Activated CD4-positive, alpha-beta T cell treated with anti-CD3 and anti-CD28 coated beads, Interleukin-2, amount 10 ng/mL, durations not matched to agents 7 days and 5 days (primary cell): Measurements from ENCODE around the gene PPP6R2. TPM values are rescaled to one million over a fixed set of nuclear protein-coding genes. Genes with fewer than 3 reads are reported as not detected.

Source experiments
- CTCF ChIA-PET: fragments of 350-600 bp; sonication (Branson Sonifier 250); formaldehyde crosslinking; loops from one replicate; lab custom pipeline; 2021; ENCODE audit warnings: antibody characterized with exemption; lab: Charles Lee
- POLR2A ChIA-PET: fragments of 350-600 bp; sonication (Branson Sonifier 250); formaldehyde crosslinking; loops from one replicate; lab custom pipeline; 2021; ENCODE audit warnings: antibody characterized with exemption; lab: Charles Lee
- DNase-seq: peaks from one replicate; pipeline ENCODE4 v3.0.0-alpha.2; 2020
- H3K27ac Mint-ChIP-seq: one replicate; pipeline ENCODE4 v1.8.0; 2021; ENCODE audit warnings: mild to moderate bottlenecking, moderate library complexity, mixed read lengths
- H3K27me3 Mint-ChIP-seq: one replicate; pipeline ENCODE4 v1.8.0; 2021; ENCODE audit warnings: mixed read lengths
- H3K36me3 Mint-ChIP-seq: one replicate; pipeline ENCODE4 v1.8.0; 2021; ENCODE audit warnings: low read depth, mixed read lengths
- H3K4me1 Mint-ChIP-seq: one replicate; pipeline ENCODE4 v1.8.0; 2021; ENCODE audit warnings: mixed read lengths
- H3K4me3 Mint-ChIP-seq: one replicate; pipeline ENCODE4 v1.8.0; 2021; ENCODE audit warnings: mild to moderate bottlenecking, moderate library complexity, mixed read lengths
- H3K9me3 Mint-ChIP-seq: one replicate; pipeline ENCODE4 v1.8.0; 2021; ENCODE audit warnings: mixed read lengths
- total RNA-seq, 2 experiments: library from RNA; stranded (reverse); gene quantifications; one replicate each; pipeline ENCODE4 v1.2.3, GENCODE V29; 2021

PPP6R2 gene
- total RNA-seq, 2 experiments from 2014 or later, result 55.6 to 67.6 TPM

- ChIA-PET CTCF (interaction anchor here (0.9 kb wide), 1 partner anchor 12 kb away, joined by 3 read pairs; no protein-coding TSS in a partner anchor), POLR2A (no interaction called here)
- Mint-ChIP-seq H3K9me3 (no peaks in the 10 kb centered on the region), H3K27me3 (peaks cover 12% of the 10 kb centered on the region), H3K36me3 (no peaks in the 10 kb centered on the region), H3K4me3 (peak overlapping the region; percentile 73), H3K4me1 (peaks cover 5% of the 10 kb centered on the region), H3K27ac (peak overlapping the region; percentile 62)
- DNase-seq, result no peak
Observed at GRCh38 chr22:50482107-50483074, 139.3 kb downstream of the PPP6R2 start.

- no peaks in the 10 kb centered on the region for H3K36me3 Mint-ChIP-seq
- DNase-seq, result no peak
- no peaks in the 10 kb centered on the region for H3K9me3 Mint-ChIP-seq
- peaks cover 12% of the 10 kb centered on the region for H3K27me3 Mint-ChIP-seq
- no peak overlapping the region for H3K4me3 Mint-ChIP-seq
- ChIA-PET POLR2A (no interaction called here), CTCF (interaction anchor here (0.9 to 1.5 kb wide), 2 partner anchors 11 to 43 kb away, joined by 3 to 5 read pairs; partner anchors contain the start of gene SCO2)
- H3K27ac Mint-ChIP-seq, result no peak overlapping the region
- H3K4me1 Mint-ChIP-seq, result peaks cover 5% of the 10 kb centered on the region
Observed at GRCh38 chr22:50483106-50483505, 140.0 kb downstream of the PPP6R2 start.

GRCh38 chr22:50483556-50483955 lies 140.4 kb downstream of the PPP6R2 start:
- Mint-ChIP-seq H3K4me3 (no peak overlapping the region), H3K9me3 (no peaks in the 10 kb centered on the region), H3K4me1 (peaks cover 5% of the 10 kb centered on the region), H3K36me3 (no peaks in the 10 kb centered on the region), H3K27ac (no peak overlapping the region), H3K27me3 (peaks cover 12% of the 10 kb centered on the region)
- POLR2A ChIA-PET, result no interaction called here
- DNase-seq, result no peak
- CTCF ChIA-PET, result interaction anchor here (0.9 to 1.8 kb wide), 3 partner anchors 11 to 42 kb away, joined by 3 to 6 read pairs (median 5); partner anchors contain the start of gene SCO2

GRCh38 chr22:50483977-50484853 lies 141.1 kb downstream of the PPP6R2 start:
- Mint-ChIP-seq H3K9me3 (no peaks in the 10 kb centered on the region), H3K27ac (no peak overlapping the region), H3K27me3 (peaks cover 12% of the 10 kb centered on the region), H3K36me3 (no peaks in the 10 kb centered on the region), H3K4me3 (no peak overlapping the region), H3K4me1 (peaks cover 5% of the 10 kb centered on the region)
- ChIA-PET POLR2A (no interaction called here), CTCF (interaction anchor here (1.0 to 1.8 kb wide), 3 partner anchors 14 to 208 kb away, joined by 3 to 6 read pairs (median 5); partner anchors contain the start of gene SCO2)
- no peak for DNase-seq

- Mint-ChIP-seq H3K27ac (no peak overlapping the region), H3K4me1 (peaks cover 2% of the 10 kb centered on the region), H3K4me3 (no peak overlapping the region), H3K9me3 (no peaks in the 10 kb centered on the region), H3K36me3 (no peaks in the 10 kb centered on the region), H3K27me3 (peaks cover 3% of the 10 kb centered on the region)
- POLR2A ChIA-PET, result no interaction called here
- DNase-seq, result no peak
- CTCF ChIA-PET, result interaction anchor here (0.9 to 1.8 kb wide), 5 partner anchors 12 to 209 kb away, joined by 3 to 6 read pairs (median 4); no protein-coding TSS in a partner anchor
Observed at GRCh38 chr22:50485221-50486131, 142.3 kb downstream of the PPP6R2 start.

GRCh38 chr22:50486561-50487289 lies 143.6 kb downstream of the PPP6R2 start, which contains the start of gene MIOX:
Gene MIOX (plus strand): TSS chr22:50486859. CDS start chr22:50486898, 39 bp downstream.
- peaks cover 2% of the 10 kb centered on the region for H3K27me3 Mint-ChIP-seq
- POLR2A ChIA-PET, result no interaction called here

GRCh38 chr22:50487290-50488005 lies 144.3 kb downstream of the PPP6R2 start:
- ChIA-PET CTCF (no interaction called here), POLR2A (no interaction called here)
- Mint-ChIP-seq H3K27ac (no peak overlapping the region), H3K4me1 (peaks cover 11% of the 10 kb centered on the region), H3K9me3 (no peaks in the 10 kb centered on the region), H3K4me3 (no peak overlapping the region), H3K27me3 (peaks cover 2% of the 10 kb centered on the region), H3K36me3 (no peaks in the 10 kb centered on the region)
- DNase-seq, result no peak

More at GRCh38 chr22:50486561-50487289, 143.6 kb downstream of the PPP6R2 start, which contains the start of gene MIOX:
- no peaks in the 10 kb centered on the region for H3K36me3 Mint-ChIP-seq
- peak within 1 kb of the TSS; percentile 12 for H3K27ac Mint-ChIP-seq
- H3K9me3 Mint-ChIP-seq, result no peaks in the 10 kb centered on the region
- no peak within 1 kb of the TSS for H3K4me3 Mint-ChIP-seq
- CTCF ChIA-PET, result interaction anchor here (0.9 to 1.6 kb wide), 2 partner anchors 11 to 49 kb away, joined by 4 to 5 read pairs; no protein-coding TSS in a partner anchor
- no peak for DNase-seq
- H3K4me1 Mint-ChIP-seq, result peaks cover 11% of the 10 kb centered on the region

- CTCF ChIA-PET, result no interaction called here
- DNase-seq, result no peak
- H3K27me3 Mint-ChIP-seq, result peaks cover 3% of the 10 kb centered on the region
- POLR2A ChIA-PET, result no interaction called here
- no peaks in the 10 kb centered on the region for H3K36me3 Mint-ChIP-seq
- no peaks in the 10 kb centered on the region for H3K9me3 Mint-ChIP-seq
- H3K4me3 Mint-ChIP-seq, result no peak overlapping the region
- H3K4me1 Mint-ChIP-seq, result peaks cover 11% of the 10 kb centered on the region
- H3K27ac Mint-ChIP-seq, result no peak overlapping the region
Observed at GRCh38 chr22:50488006-50488677, 145.0 kb downstream of the PPP6R2 start.

- no peak overlapping the region for H3K27ac Mint-ChIP-seq
- peaks cover 7% of the 10 kb centered on the region for H3K27me3 Mint-ChIP-seq
- no peak for DNase-seq
- POLR2A ChIA-PET, result no interaction called here
- no peak overlapping the region for H3K4me3 Mint-ChIP-seq
- no peaks in the 10 kb centered on the region for H3K36me3 Mint-ChIP-seq
- peaks cover 11% of the 10 kb centered on the region for H3K4me1 Mint-ChIP-seq
- CTCF ChIA-PET, result interaction anchor here (1.7 kb wide), 1 partner anchor 9 kb away, joined by 5 read pairs; no protein-coding TSS in a partner anchor
- no peaks in the 10 kb centered on the region for H3K9me3 Mint-ChIP-seq
Observed at GRCh38 chr22:50488886-50489285, 145.8 kb downstream of the PPP6R2 start.
